Tibial nerve (tissue), 4 donors: ENCODE results near the gene RAB17. TPM values are rescaled to one million over a fixed set of nuclear protein-coding genes. Genes with fewer than 3 reads are reported as not detected.

Experiments
- DNase-seq, 2 donors: peaks; one replicate each; pipeline ENCODE4 v3.0.0-alpha.2; 2019; ENCODE audit warnings: low spot score in 2 of 2
- H3K27ac ChIP-seq, 4 donors: fragments of 200-600 bp; sonication (generic) in 3 of 4; one replicate each; pipeline ENCODE4 v1.5.1; 2017 to 2019; ENCODE audit warnings: mild to moderate bottlenecking in 1 of 4
- H3K27me3 ChIP-seq, 2 donors: fragments of 200-600 bp; sonication (generic) in 1 of 2; one replicate each; pipeline versions ENCODE4 v1.5.1 to v1.6.0; 2017 to 2019
- H3K36me3 ChIP-seq, 3 donors: fragments of 200-600 bp; sonication (generic); one replicate each; pipeline ENCODE4 v1.5.1; 2018 to 2019
- H3K4me1 ChIP-seq, 4 donors: fragments of 200-600 bp; sonication (generic) in 3 of 4; one replicate each; pipeline ENCODE4 v1.5.1; 2017 to 2019
- H3K4me3 ChIP-seq, 4 donors: fragments of 200-600 bp; sonication (generic) in 3 of 4; one replicate each; pipeline ENCODE4 v1.5.1; 2017 to 2019; ENCODE audit warnings: mild to moderate bottlenecking in 1 of 4, moderate library complexity in 1 of 4
- H3K9me3 ChIP-seq, 4 donors: fragments of 200-600 bp; sonication (generic) in 3 of 4; one replicate each; pipeline ENCODE4 v1.5.1; 2017 to 2019
- CTCF ChIP-seq, 5 experiments: fragments of 200-600 bp in 3 of 5; fragments of 450-650 bp in 2 of 5; sonication (generic) in 3 of 5; IDR thresholded peaks; one replicate each; pipeline ENCODE4 v1.5.1; 2016 to 2019; ENCODE audit warnings: antibody characterized with exemption in 5 of 5, mild to moderate bottlenecking in 3 of 5, moderate library complexity in 2 of 5
- EP300 ChIP-seq, 2 donors: sonication (generic); formaldehyde crosslinking; IDR thresholded peaks; one replicate each; pipeline ENCODE4 v1.6.1; 2017; ENCODE audit warnings: antibody characterized with exemption in 2 of 2, mild to moderate bottlenecking in 1 of 2
- POLR2A ChIP-seq, 2 donors: fragments of 450-650 bp; IDR thresholded peaks; one replicate each; pipeline ENCODE4 v1.6.1; 2017; ENCODE audit warnings: antibody characterized with exemption in 2 of 2, mild to moderate bottlenecking in 2 of 2, moderate library complexity in 2 of 2
- WGBS, 2 donors: methylation state at CpG; one replicate each; pipeline ENCODE4 v1.1.5; 2018; 5-methylcytosine and 5-hydroxymethylcytosine counted together
- total RNA-seq, 4 donors: library from RNA; depleted of rRNA; stranded (reverse); fragments of >200 nt; gene quantifications; one replicate each; pipeline ENCODE4 v1.1.0, GENCODE V29; 2016

RAB17 gene
- total RNA-seq, 4 donors from 2014 or later = 0.63 to 2.1 TPM; not detected in 2

- Histone ChIP-seq H3K4me1 (peaks cover 0 to 10% (median 0%) of the 10 kb centered on the region in 4 donors), H3K36me3 (peaks cover 0 to 34% (median 0%) of the 10 kb centered on the region in 3 donors), H3K27ac (no peak overlapping the region), H3K9me3 (peaks cover 0 to 28% (median 8%) of the 10 kb centered on the region in 4 donors), H3K27me3 (no peaks in the 10 kb centered on the region), H3K4me3 (no peak overlapping the region)
- 54 to 62% methylated on average over 4 of the region's 4 CpGs for WGBS, 2 donors
- DNase-seq = no peak
- TF ChIP-seq CTCF (IDR thresholded peaks at IDR 0.05) = no peak
- no peak for TF ChIP-seq EP300 (IDR thresholded peaks at IDR 0.05)
- TF ChIP-seq POLR2A (IDR thresholded peaks at IDR 0.05) = no peak
These were observed 32.9 kb downstream of the RAB17 start for GRCh38 chr2:237557633-237558015.

DNA sequence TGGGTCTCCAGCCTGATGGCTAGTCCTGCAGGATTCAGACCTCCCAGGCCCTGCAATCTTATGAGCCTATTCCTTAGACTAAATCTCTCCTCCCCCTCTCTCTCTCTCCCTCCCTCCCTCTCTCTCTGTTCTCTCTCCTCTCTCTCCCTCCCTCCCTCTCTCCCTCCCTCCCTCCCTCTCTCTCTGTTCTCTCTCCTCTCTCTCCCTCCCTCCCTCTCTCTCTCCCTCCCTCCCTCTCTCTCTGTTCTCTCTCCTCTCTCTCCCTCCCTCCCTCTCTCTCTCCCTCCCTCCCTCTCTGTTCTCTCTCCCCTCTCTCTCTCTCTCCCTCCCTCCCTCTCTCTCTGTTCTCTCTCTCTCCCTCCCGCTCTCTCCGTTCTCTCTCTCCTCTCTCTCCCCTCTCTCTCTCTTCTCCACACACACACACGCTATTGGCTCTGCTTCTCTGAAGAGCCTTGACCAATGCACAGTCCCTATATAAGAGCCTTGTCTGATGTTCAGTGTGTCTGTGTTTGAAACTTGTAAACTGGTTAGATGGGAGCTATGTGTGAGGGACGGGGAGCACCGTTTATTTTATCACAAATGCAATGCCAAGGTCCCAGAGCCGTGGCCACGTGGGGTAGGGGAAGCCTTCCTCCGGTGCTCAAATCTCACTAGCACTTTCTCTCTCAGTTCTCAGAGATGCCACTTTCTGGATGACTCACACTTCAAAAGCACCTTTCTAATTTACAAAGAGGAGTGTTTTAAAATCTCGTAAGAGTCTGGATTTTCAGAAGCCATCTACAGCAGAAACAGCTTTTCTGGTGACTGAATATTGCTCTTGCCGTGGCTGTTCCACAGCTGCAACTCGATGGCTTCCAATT, 33.5 kb downstream of the RAB17 start:
- Histone ChIP-seq H3K9me3 (peaks cover 0 to 28% (median 8%) of the 10 kb centered on the region in 4 donors), H3K4me3 (no peak overlapping the region), H3K4me1 (peaks cover 0 to 10% (median 0%) of the 10 kb centered on the region in 4 donors), H3K27me3 (no peaks in the 10 kb centered on the region), H3K36me3 (peaks cover 0 to 34% (median 0%) of the 10 kb centered on the region in 3 donors), H3K27ac (no peak overlapping the region)
- no peak for DNase-seq
- TF ChIP-seq POLR2A (IDR thresholded peaks at IDR 0.05) (no peak), EP300 (IDR thresholded peaks at IDR 0.05) (no peak), CTCF (IDR thresholded peaks at IDR 0.05) (peak in 1 of 5 experiments; percentile 14)
- 56 to 67% methylated on average over 11 of the region's 11 CpGs for WGBS, 2 donors

GRCh38 chr2:237555560-237555959, 35.0 kb downstream of the RAB17 start:
- H3K4me1 ChIP-seq = peaks cover 0 to 10% (median 0%) of the 10 kb centered on the region in 4 donors
- H3K27me3 ChIP-seq = no peaks in the 10 kb centered on the region
- TF ChIP-seq POLR2A (IDR thresholded peaks at IDR 0.05) (no peak), EP300 (IDR thresholded peaks at IDR 0.05) (no peak), CTCF (IDR thresholded peaks at IDR 0.05) (no peak)
- DNase-seq = no peak
- no peak overlapping the region for H3K27ac ChIP-seq
- H3K4me3 ChIP-seq = no peak overlapping the region
- WGBS, 2 donors = 94 to 100% methylated on average over 1 of the region's 1 CpG
- H3K9me3 ChIP-seq = peaks cover 0 to 28% (median 8%) of the 10 kb centered on the region in 4 donors
- H3K36me3 ChIP-seq = peaks cover 0 to 40% (median 0%) of the 10 kb centered on the region in 3 donors

DNA sequence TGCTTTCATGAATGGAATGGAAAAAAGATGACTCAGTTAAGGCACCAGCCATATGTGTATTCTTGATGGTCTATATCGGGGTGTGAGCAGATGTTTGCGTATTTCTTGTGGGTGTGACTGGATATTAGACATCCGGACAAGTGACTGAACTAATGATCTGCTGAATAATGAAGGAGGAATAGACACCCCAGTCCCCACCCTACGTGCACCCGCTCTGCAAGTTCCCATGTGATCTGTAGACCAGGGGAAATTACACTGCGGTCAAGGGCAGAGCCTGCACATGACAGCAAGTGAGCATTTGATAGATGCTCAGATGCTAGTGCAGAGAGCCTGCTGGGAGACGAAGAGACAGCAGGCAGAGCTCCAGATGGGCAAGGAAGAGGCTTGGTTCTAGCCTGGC, 36.6 kb downstream of the RAB17 start:
- H3K4me1 ChIP-seq = peaks cover 0 to 3% (median 0%) of the 10 kb centered on the region in 4 donors
- H3K27ac ChIP-seq = no peak overlapping the region
- H3K4me3 ChIP-seq = no peak overlapping the region
- peaks cover 0 to 28% (median 8%) of the 10 kb centered on the region in 4 donors for H3K9me3 ChIP-seq
- H3K27me3 ChIP-seq = no peaks in the 10 kb centered on the region
- TF ChIP-seq CTCF (IDR thresholded peaks at IDR 0.05) (no peak), EP300 (IDR thresholded peaks at IDR 0.05) (no peak), POLR2A (IDR thresholded peaks at IDR 0.05) (no peak)
- H3K36me3 ChIP-seq = peaks cover 0 to 40% (median 0%) of the 10 kb centered on the region in 3 donors
- 82 to 91% methylated on average over 7 of the region's 7 CpGs for WGBS, 2 donors
- no peak for DNase-seq

- no peaks in the 10 kb centered on the region for H3K4me1 ChIP-seq
- H3K4me3 ChIP-seq = no peak overlapping the region
- 78 to 90% methylated on average over 6 of the region's 6 CpGs for WGBS, 2 donors
- peaks cover 0 to 45% (median 0%) of the 10 kb centered on the region in 3 donors for H3K36me3 ChIP-seq
- H3K27ac ChIP-seq = no peak overlapping the region
- H3K27me3 ChIP-seq = no peaks in the 10 kb centered on the region
- TF ChIP-seq CTCF (IDR thresholded peaks at IDR 0.05) = no peak
- no peak for TF ChIP-seq EP300 (IDR thresholded peaks at IDR 0.05)
- H3K9me3 ChIP-seq = peaks cover 0 to 28% (median 8%) of the 10 kb centered on the region in 4 donors
- DNase-seq = no peak
These were observed 37.6 kb downstream of the RAB17 start for GRCh38 chr2:237552908-237553307.
